ENCODE measurements around the gene CDH2.

CDH2 gene

GRCh38 chr18:28126768-28127167 is 50.2 kb downstream of the CDH2 start:
- no peak for DNase-seq

- DNase-seq, result no peak
Measured at GRCh38 chr18:28125051-28125450, 51.9 kb downstream of the CDH2 start.

- no peak for DNase-seq
Measured at GRCh38 chr18:28124131-28125029, 52.5 kb downstream of the CDH2 start.

- no peak for DNase-seq
Measured at GRCh38 chr18:28123401-28124030, 53.4 kb downstream of the CDH2 start.

GRCh38 chr18:28120828-28121515 is 56.0 kb downstream of the CDH2 start:
- DNase-seq, result no peak

- DNase-seq, result no peak
Measured at GRCh38 chr18:28116461-28116860, 60.5 kb downstream of the CDH2 start.

- DNase-seq, result no peak
Measured at GRCh38 chr18:28115149-28115550, 61.8 kb downstream of the CDH2 start.

- DNase-seq, result no peak
Measured at GRCh38 chr18:28114472-28114871, 62.5 kb downstream of the CDH2 start.

- DNase-seq, result no peak
Measured at GRCh38 chr18:28113271-28114029, 63.5 kb downstream of the CDH2 start.

GRCh38 chr18:28112056-28112470 is 64.9 kb downstream of the CDH2 start:
- no peak for DNase-seq

GRCh38 chr18:28110924-28111323 is 66.0 kb downstream of the CDH2 start:
- no peak for DNase-seq

- no peak for DNase-seq
Measured at GRCh38 chr18:28109781-28110560, 67.0 kb downstream of the CDH2 start.

- DNase-seq, result no peak
Measured at GRCh38 chr18:28108814-28109213, 68.1 kb downstream of the CDH2 start.

GRCh38 chr18:28108254-28108653 is 68.7 kb downstream of the CDH2 start:
- no peak for DNase-seq

- DNase-seq, result no peak
Measured at GRCh38 chr18:28099237-28099636, 77.7 kb downstream of the CDH2 start.

- no peak for DNase-seq
Measured at GRCh38 chr18:28095631-28096030, 81.3 kb downstream of the CDH2 start.

- no peak for DNase-seq
Measured at GRCh38 chr18:28095041-28095440, 81.9 kb downstream of the CDH2 start.

- DNase-seq, result no peak
Measured at GRCh38 chr18:28091197-28091596, 85.7 kb downstream of the CDH2 start.

GRCh38 chr18:28088477-28088876 is 88.5 kb downstream of the CDH2 start:
- DNase-seq, result no peak

GRCh38 chr18:28086670-28087552 is 90.0 kb downstream of the CDH2 start:
- DNase-seq, result no peak

GRCh38 chr18:28081516-28081915 is 95.4 kb downstream of the CDH2 start:
- DNase-seq, result no peak
